Measurements from ENCODE around the gene FAM227B.
"Not testable (repeated sequence)": the region's sequence is repeated elsewhere in the genome, so short reads cannot be mapped to it uniquely, and the experiment has no call there.

FAM227B gene

GRCh38 chr15:49370782-49371181 is 249.8 kb downstream of the FAM227B start:
- CTCF ChIA-PET = no interaction called here
- DNase-seq (ENCODE audit: extremely low spot score) = no peak
- TF ChIP-seq FOXA1 (IDR thresholded peaks at IDR 0.05) (no peak), HDGF (IDR thresholded peaks at IDR 0.05; ENCODE audit: borderline replicate concordance) (no peak), CTBP1 (IDR thresholded peaks at IDR 0.05; ENCODE audit: borderline replicate concordance) (no peak)
- POLR2A ChIA-PET = no interaction called here

GRCh38 chr15:49366496-49366895 is 254.1 kb downstream of the FAM227B start:
- DNase-seq (ENCODE audit: extremely low spot score) = no peak
- ChIA-PET CTCF (no interaction called here), POLR2A (no interaction called here)
- TF ChIP-seq PKNOX1 (IDR thresholded peaks at IDR 0.05) (no peak), ZNF384 (IDR thresholded peaks at IDR 0.05) (no peak)

GRCh38 chr15:49361370-49361769 is 259.2 kb downstream of the FAM227B start:
- ChIA-PET POLR2A (no interaction called here), CTCF (no interaction called here)
- DNase-seq (ENCODE audit: extremely low spot score) = no peak
- no peak for TF ChIP-seq HDGF (IDR thresholded peaks at IDR 0.05; ENCODE audit: borderline replicate concordance)
- TF ChIP-seq FOXA1 (IDR thresholded peaks at IDR 0.05) = no peak
- no peak for TF ChIP-seq LEF1 (IDR thresholded peaks at IDR 0.05; ENCODE audit: borderline replicate concordance)
- TF ChIP-seq FOXK2 (IDR thresholded peaks at IDR 0.05) = no peak
- TF ChIP-seq BHLHE40 (IDR thresholded peaks at IDR 0.05; ENCODE audit: borderline replicate concordance) = no peak

GRCh38 chr15:49354439-49354838 is 266.2 kb downstream of the FAM227B start:
- CTCF ChIA-PET; POLR2A ChIA-PET; DNase-seq (ENCODE audit: extremely low spot score): not testable (repeated sequence)

- DNase-seq (ENCODE audit: extremely low spot score) = no peak
- ChIA-PET CTCF (no interaction called here), POLR2A (interaction anchor here (0.7 kb wide), 1 partner anchor 23 kb away, joined by 3 read pairs; no protein-coding TSS in a partner anchor)
- TF ChIP-seq ELF4 (IDR thresholded peaks at IDR 0.05) (no peak), L3MBTL2 (conservative IDR thresholded peaks at IDR 0.05) (no peak), NFRKB (IDR thresholded peaks at IDR 0.05) (no peak), TARDBP (IDR thresholded peaks at IDR 0.05) (no peak), SUZ12 (IDR thresholded peaks at IDR 0.05) (no peak), PKNOX1 (IDR thresholded peaks at IDR 0.05) (no peak), FOXA1 (IDR thresholded peaks at IDR 0.05) (no peak), FOXK2 (IDR thresholded peaks at IDR 0.05) (no peak), ZNF384 (IDR thresholded peaks at IDR 0.05) (no peak), HDGF (IDR thresholded peaks at IDR 0.05; ENCODE audit: borderline replicate concordance) (no peak), BHLHE40 (IDR thresholded peaks at IDR 0.05; ENCODE audit: borderline replicate concordance) (no peak), SP1 (IDR thresholded peaks at IDR 0.05) (no peak), ARNT (IDR thresholded peaks at IDR 0.05) (no peak), LEF1 (IDR thresholded peaks at IDR 0.05; ENCODE audit: borderline replicate concordance) (no peak), FOXM1 (IDR thresholded peaks at IDR 0.05; ENCODE audit: borderline replicate concordance) (no peak), CTBP1 (IDR thresholded peaks at IDR 0.05; ENCODE audit: borderline replicate concordance) (no peak)
These were observed 277.1 kb downstream of the FAM227B start for GRCh38 chr15:49343546-49343945.

- POLR2A ChIA-PET = no interaction called here
- CTCF ChIA-PET = no interaction called here
- no peak for DNase-seq (ENCODE audit: extremely low spot score)
- TF ChIP-seq ARNT (IDR thresholded peaks at IDR 0.05) (no peak), FOXK2 (IDR thresholded peaks at IDR 0.05) (no peak), ELF4 (IDR thresholded peaks at IDR 0.05) (no peak), LEF1 (IDR thresholded peaks at IDR 0.05; ENCODE audit: borderline replicate concordance) (no peak), CTBP1 (IDR thresholded peaks at IDR 0.05; ENCODE audit: borderline replicate concordance) (no peak), ZNF384 (IDR thresholded peaks at IDR 0.05) (no peak), FOXM1 (IDR thresholded peaks at IDR 0.05; ENCODE audit: borderline replicate concordance) (no peak), L3MBTL2 (conservative IDR thresholded peaks at IDR 0.05) (no peak), BHLHE40 (IDR thresholded peaks at IDR 0.05; ENCODE audit: borderline replicate concordance) (no peak), FOXA1 (IDR thresholded peaks at IDR 0.05) (no peak), PKNOX1 (IDR thresholded peaks at IDR 0.05) (no peak), SUZ12 (IDR thresholded peaks at IDR 0.05) (no peak), NFRKB (IDR thresholded peaks at IDR 0.05) (no peak), SP1 (IDR thresholded peaks at IDR 0.05) (no peak), HDGF (IDR thresholded peaks at IDR 0.05; ENCODE audit: borderline replicate concordance) (no peak), TARDBP (IDR thresholded peaks at IDR 0.05) (no peak)
These were observed 281.0 kb downstream of the FAM227B start for GRCh38 chr15:49339656-49340055.

- CTCF ChIA-PET = no interaction called here
- no peak for DNase-seq (ENCODE audit: extremely low spot score)
- TF ChIP-seq LEF1 (IDR thresholded peaks at IDR 0.05; ENCODE audit: borderline replicate concordance) (no peak), FOXA1 (IDR thresholded peaks at IDR 0.05) (no peak), BHLHE40 (IDR thresholded peaks at IDR 0.05; ENCODE audit: borderline replicate concordance) (no peak), FOXK2 (IDR thresholded peaks at IDR 0.05) (no peak), HDGF (IDR thresholded peaks at IDR 0.05; ENCODE audit: borderline replicate concordance) (no peak), PKNOX1 (IDR thresholded peaks at IDR 0.05) (no peak), FOXM1 (IDR thresholded peaks at IDR 0.05; ENCODE audit: borderline replicate concordance) (no peak), ARNT (IDR thresholded peaks at IDR 0.05) (no peak), CTBP1 (IDR thresholded peaks at IDR 0.05; ENCODE audit: borderline replicate concordance) (no peak), SUZ12 (IDR thresholded peaks at IDR 0.05) (no peak), L3MBTL2 (conservative IDR thresholded peaks at IDR 0.05) (no peak), ELF4 (IDR thresholded peaks at IDR 0.05) (no peak), TARDBP (IDR thresholded peaks at IDR 0.05) (no peak), NFRKB (IDR thresholded peaks at IDR 0.05) (no peak), ZNF384 (IDR thresholded peaks at IDR 0.05) (no peak), SP1 (IDR thresholded peaks at IDR 0.05) (no peak)
- POLR2A ChIA-PET = no interaction called here
These were observed 288.7 kb downstream of the FAM227B start for GRCh38 chr15:49331951-49332350.
